ENCODE results near the gene RASAL2. TPM values are rescaled to one million over a fixed set of nuclear protein-coding genes. Genes with fewer than 3 reads are reported as not detected.

The RASAL2 gene
- total RNA-seq, 1 donor from 2014 or later, result 35.7 TPM

- TF ChIP-seq CTCF (IDR thresholded peaks at IDR 0.05; ENCODE audit: unreplicated experiment), result no peak
- H3K36me3 Mint-ChIP-seq, result no peaks in the 10 kb centered on the region
Measured at GRCh38 chr1:178509414-178510007, 415.6 kb downstream of the RASAL2 start.

GRCh38 chr1:178510155-178510554, 416.3 kb downstream of the RASAL2 start:
- H3K27ac Mint-ChIP-seq, result no peak overlapping the region
- TF ChIP-seq CTCF (IDR thresholded peaks at IDR 0.05; ENCODE audit: unreplicated experiment), result no peak
- no peak overlapping the region for H3K4me3 Mint-ChIP-seq
- H3K9me3 Mint-ChIP-seq, result no peaks in the 10 kb centered on the region
- peaks cover 13% of the 10 kb centered on the region for H3K4me1 Mint-ChIP-seq
- H3K27me3 Mint-ChIP-seq (ENCODE audit: low read depth), result no peaks in the 10 kb centered on the region
- DNase-seq (ENCODE audit: low spot score in 2 of 2, unreplicated experiment in 2 of 2), result no peak
- H3K36me3 Mint-ChIP-seq, result no peaks in the 10 kb centered on the region

More at GRCh38 chr1:178509414-178510007, 415.6 kb downstream of the RASAL2 start:
- H3K4me3 Mint-ChIP-seq, result no peak overlapping the region
- H3K27me3 Mint-ChIP-seq (ENCODE audit: low read depth), result no peaks in the 10 kb centered on the region
- no peak for DNase-seq (ENCODE audit: low spot score in 2 of 2, unreplicated experiment in 2 of 2)
- peak overlapping the region; percentile 66 for H3K27ac Mint-ChIP-seq
- no peaks in the 10 kb centered on the region for H3K9me3 Mint-ChIP-seq
- peaks cover 13% of the 10 kb centered on the region for H3K4me1 Mint-ChIP-seq

- no peaks in the 10 kb centered on the region for H3K9me3 Mint-ChIP-seq
- H3K27me3 Mint-ChIP-seq (ENCODE audit: low read depth), result no peaks in the 10 kb centered on the region
- H3K4me3 Mint-ChIP-seq, result no peak within 1 kb of the TSS
- no peak within 1 kb of the TSS for H3K27ac Mint-ChIP-seq
- H3K36me3 Mint-ChIP-seq, result no peaks in the 10 kb centered on the region
- DNase-seq (ENCODE audit: low spot score in 2 of 2, unreplicated experiment in 2 of 2), result no peak
- H3K4me1 Mint-ChIP-seq, result peaks cover 13% of the 10 kb centered on the region
- no peak for TF ChIP-seq CTCF (IDR thresholded peaks at IDR 0.05; ENCODE audit: unreplicated experiment)
Measured at GRCh38 chr1:178512566-178513277, 418.8 kb downstream of the RASAL2 start, which contains the start of gene TEX35. Gene TEX35 (plus strand): TSS chr1:178513109. CDS start chr1:178513189, 80 bp downstream.

- Mint-ChIP-seq H3K4me1 (peaks cover 13% of the 10 kb centered on the region), H3K9me3 (no peaks in the 10 kb centered on the region), H3K4me3 (no peak overlapping the region), H3K27ac (no peak overlapping the region), H3K36me3 (no peaks in the 10 kb centered on the region), H3K27me3 (ENCODE audit: low read depth) (no peaks in the 10 kb centered on the region)
- no peak for DNase-seq (ENCODE audit: low spot score in 2 of 2, unreplicated experiment in 2 of 2)
- no peak for TF ChIP-seq CTCF (IDR thresholded peaks at IDR 0.05; ENCODE audit: unreplicated experiment)
Measured at GRCh38 chr1:178513278-178513983, 419.5 kb downstream of the RASAL2 start.

- Mint-ChIP-seq H3K27ac (no peak overlapping the region), H3K9me3 (no peaks in the 10 kb centered on the region), H3K4me1 (no peaks in the 10 kb centered on the region), H3K27me3 (ENCODE audit: low read depth) (no peaks in the 10 kb centered on the region), H3K36me3 (no peaks in the 10 kb centered on the region), H3K4me3 (no peak overlapping the region)
- no peak for DNase-seq (ENCODE audit: low spot score in 2 of 2, unreplicated experiment in 2 of 2)
- no peak for TF ChIP-seq CTCF (IDR thresholded peaks at IDR 0.05; ENCODE audit: unreplicated experiment)
Measured at GRCh38 chr1:178516110-178516509, 422.2 kb downstream of the RASAL2 start.

Measured in mesothelial cell of epicardium (in vitro differentiated cells).